GM19099 (cell line): ENCODE data around the gene CDYL.

Experiments
- POLR2A ChIP-seq: IDR thresholded peaks from 3 replicates; pipeline ENCODE4 v1.6.1; 2011; ENCODE audit warnings: low read depth; ENCODE audit not compliant: insufficient read length; ENCODE audit errors: extremely low read depth

CDYL gene

DNA sequence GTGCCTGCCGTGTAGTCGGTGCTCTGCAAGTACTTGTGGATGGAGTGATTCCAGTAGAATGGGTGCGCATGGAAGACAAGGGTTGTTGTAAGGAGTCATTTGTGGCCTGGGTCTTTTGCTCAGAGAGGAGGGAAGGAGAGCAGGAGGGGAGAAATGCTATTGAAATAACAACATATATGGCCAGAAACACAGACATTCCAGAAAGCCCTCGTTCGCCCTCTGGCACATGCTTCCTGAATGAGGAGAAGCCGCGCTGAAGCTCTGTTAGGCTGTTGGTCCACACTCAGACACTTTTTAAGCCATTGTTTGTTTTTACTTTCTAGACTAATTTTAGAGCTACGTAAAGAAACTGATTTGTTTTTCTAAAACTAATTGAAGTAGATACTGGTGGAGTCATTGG lies 120.2 kb downstream of the CDYL start:
- TF ChIP-seq POLR2A: no peak

DNA sequence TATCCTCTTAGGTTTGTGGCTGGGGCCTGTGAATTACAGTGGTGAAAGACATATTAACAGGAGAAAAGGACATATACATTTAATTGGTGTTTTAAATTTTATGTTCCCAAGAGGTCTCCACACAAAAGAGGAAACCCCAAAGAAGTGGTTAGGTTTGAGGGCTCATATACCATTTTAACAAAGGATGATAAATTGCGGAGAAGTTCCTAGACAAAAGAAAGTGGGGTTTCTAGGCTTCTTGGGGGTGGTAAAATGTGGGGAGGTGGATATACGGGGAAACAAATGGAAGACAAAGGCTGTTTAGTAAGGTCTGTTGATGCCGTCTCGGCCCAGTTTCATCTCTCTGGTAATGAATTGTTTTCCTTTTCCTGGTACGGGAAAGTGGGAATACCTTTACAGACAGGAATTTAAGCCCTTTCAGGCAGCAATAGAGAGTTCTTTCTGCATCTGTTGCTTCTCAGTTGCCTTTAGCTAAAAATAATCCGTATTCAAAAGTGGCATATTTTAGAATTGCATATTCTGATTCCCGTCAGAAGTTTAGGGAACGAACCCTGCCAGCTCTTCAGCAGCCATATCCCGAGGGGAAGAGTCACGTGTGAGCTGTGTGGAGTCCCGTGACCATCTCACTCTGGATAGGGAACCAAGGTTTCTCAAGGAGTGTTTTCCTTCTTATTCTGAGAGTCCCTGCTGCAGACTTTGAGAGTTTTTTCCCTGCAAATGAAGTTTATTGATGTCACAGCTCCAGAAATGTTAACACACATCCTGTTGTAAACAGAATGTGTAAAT lies 123.2 kb downstream of the CDYL start:
- TF ChIP-seq POLR2A: no peak

DNA sequence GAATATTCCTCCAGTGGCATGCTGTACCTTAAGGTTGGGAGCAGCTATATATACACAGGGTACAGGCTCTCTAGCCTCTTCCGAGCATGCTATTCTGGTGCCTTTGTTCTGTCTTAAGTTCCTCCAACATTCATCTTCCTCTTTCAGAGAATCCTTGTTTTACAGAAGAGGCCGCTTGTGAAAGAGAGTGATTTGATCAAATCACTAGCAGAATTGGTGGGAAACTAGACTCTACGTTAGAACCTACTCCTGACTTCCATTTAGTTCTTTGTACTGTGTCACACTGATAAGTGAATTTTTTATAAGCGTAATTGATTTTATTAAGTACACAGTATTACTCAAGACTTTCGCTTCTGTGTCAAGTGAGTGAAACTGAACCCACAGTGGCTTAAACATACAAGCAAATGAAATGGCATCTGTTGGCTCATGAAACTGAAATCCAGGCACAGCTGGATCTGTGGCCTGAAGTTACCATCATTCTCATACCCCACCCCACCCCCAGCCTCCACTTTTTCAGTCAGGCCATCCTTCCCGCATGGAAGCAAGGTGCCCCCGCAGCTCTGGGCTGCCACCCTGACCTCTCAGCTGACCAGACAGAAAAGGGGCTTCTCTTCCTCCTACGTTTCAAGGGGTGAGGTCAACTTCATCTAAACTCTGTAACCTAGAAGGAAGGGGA lies 125.3 kb downstream of the CDYL start:
- no peak for TF ChIP-seq POLR2A

DNA sequence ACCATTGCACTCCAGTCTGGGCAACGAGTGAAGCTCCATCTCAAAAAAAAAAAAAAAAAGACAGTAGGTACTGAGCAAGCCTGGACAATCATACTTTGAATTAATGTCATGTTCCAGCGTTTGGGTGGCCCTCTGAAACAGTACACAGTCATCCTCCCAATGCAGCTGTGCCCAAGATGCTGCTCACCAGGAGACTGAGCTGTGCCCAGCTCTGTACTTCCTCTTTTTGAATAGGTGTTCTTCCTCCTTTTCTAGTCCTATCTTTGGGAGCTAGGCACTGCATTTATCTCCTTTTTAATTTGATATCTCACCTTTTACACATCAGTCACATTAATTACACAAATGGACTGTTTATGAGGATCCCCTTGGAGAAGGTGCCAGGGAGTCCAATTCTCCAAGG lies 126.2 kb downstream of the CDYL start:
- no peak for TF ChIP-seq POLR2A

DNA sequence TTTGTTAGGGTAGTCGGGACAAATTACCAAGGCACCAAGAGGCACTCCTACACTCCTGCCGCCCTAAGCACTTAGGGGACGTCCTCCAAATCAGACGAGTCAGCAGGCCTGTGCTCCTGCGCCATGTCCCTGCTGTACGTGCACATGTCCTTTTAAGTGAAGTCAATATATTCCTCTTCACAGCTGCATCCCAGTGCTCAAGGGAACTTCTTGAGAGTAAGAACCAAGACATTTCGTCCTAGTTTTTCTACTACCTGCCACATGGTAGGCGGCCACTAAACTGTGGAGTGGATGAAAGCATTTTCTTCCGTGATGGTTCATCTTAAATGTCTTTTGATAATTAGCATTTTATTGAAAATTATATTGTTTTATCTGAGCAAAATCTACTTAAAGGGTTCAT lies 126.9 kb downstream of the CDYL start:
- no peak for TF ChIP-seq POLR2A

DNA sequence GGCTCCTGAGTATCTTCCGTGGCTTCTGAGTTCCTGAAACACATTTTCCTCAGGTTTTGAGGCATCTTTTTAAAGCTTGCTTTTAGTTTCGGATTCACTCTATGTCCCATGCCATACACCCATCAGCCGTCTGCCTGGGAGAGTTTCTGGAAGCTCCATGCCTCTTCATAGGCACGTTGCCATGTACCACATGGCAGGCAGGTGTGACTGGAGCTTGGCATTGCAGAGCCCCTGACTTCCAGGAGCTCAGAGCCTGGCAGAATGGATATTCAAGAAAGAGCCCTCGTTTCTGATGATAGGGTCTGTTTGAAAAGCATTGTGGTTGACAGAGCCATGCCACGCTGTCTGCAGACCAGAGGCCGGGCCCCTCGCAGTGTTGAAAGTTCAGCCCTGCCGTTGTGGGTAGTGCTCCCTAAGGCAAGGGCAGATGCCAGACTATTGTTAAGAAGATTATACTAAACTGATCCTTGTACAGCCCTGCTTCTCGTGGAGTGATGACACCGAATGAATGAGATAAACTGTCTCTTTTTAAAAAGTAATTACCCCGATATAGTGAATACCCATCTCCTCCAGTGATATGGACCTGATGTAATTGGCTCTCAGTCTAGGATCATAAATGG lies 127.7 kb downstream of the CDYL start:
- no peak for TF ChIP-seq POLR2A

DNA sequence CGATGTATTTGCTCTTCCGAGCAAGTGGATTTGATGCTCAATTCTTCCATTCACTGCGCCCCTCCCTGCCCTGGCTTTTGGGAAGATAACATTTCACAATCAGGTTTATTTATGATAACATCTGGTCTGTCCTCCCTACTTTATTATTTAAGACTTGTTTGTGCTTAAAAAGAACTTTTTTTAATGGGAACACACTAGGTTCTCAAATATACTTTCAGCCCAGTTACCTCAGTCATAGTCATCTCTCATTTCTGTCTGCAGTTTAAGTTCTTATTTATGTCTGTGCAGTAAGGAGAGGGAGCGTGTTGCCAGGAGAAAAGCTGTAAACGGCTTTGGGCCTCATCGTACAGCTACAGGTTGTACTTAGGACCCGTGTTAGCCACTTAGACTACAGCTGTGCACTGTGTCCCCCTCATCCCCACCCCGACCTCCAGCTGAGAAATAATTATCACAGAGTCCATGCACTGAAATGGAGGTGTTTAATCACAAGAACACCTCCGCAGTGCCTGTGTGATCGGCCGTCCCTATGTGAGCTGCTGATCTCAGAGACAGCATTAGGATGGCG lies 128.3 kb downstream of the CDYL start:
- no peak for TF ChIP-seq POLR2A

DNA sequence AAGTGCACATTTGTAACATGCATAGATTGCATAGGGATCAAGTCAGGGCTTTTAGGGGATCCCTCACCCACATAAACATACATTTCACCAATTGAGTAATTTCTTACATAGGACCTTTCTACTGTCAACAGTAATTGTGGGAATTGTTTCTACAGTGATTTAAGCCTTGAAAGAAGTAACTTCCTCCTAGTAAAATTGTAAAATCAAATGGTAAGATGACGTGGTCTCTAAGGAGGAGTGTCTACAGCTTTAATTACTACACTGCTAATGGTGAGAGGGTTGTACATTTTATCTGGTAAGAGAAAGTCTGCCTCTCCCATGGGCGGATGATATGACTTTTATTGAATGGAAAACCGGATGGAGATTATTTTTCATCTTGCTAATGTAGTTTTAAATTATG lies 129.6 kb downstream of the CDYL start:
- no peak for TF ChIP-seq POLR2A

DNA sequence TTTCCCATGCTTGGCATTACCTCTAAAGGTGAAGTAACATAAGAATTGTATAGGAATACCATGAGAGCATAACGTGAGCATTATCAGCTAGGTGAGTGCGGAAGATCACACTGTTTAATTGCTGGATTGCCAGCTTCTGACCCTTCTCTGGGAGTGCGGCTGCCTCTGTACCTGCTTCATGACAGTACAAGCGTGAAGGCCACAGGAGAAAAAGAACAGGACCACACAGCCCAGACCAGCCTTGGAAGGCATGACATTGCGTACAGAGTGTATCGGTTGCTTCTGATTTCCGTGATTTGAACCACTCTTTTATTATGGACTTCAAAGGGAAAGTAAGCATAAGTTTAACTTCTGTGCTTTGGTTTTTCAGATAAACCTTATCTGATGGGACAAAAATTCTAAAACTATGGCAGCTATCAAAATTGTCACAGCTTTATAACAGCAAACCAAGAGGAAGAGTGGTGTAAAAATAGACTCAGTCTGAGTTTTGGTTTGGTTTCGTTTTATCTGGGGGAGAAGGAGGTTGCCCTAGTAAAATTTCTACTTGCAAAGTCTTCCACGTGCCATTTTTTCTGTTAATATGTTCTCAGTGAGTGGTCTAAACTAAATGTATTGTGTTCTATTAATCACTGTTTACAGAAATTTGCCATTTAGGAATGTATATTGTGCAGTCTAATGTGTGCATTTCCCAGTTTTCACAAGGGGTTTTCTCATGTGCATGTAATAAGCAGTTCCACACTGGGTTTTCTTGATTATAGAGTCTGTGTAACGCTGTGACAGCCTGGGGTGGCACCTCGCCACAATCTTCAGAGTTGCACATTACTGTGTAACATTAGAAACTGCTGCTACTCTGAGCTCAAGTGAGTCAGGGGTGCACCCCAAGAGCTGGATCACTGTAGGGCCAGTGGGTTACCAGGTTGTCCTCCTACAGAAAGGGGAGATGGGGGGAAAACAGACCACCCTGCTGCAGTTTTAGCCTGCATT lies 130.4 kb downstream of the CDYL start:
- TF ChIP-seq POLR2A: no peak

DNA sequence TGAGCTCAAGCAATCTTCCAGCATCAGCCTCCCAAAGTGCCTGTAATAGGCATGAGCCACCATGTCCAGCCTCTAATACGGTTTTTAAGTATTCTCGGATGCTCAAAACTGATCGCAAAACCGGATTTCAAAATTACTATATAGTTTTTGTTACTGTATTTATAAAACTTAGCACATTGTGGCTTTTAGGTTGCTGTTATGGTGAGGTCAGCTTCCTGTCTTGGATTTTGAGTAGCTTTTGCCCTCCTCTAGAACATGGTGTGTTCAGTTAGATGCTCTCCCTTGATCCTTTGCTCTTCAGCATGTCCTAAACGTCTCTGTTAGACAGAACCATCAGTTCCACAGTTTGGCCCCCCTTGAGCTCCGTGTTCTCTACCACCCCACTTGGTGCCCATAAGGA lies 131.4 kb downstream of the CDYL start:
- TF ChIP-seq POLR2A: no peak

DNA sequence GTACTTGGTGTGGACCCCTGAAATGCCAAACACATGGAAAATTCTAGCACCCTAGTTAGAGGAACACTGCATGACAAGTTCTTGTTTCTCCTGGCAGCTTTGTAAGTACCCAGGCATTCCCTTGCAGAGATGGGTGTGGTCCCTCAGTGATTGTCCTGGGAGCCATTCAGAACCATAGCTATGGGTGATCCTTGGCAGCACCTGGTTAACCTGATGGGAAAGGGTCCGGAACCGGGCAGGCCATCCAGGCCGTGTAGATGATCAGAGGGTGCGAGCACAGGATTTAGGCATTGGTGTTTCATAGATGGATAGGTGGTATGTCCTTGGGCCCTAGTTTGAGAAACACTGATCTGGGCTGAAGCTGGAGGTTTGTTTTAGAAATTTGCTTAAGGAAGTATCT lies 131.9 kb downstream of the CDYL start:
- TF ChIP-seq POLR2A: no peak

DNA sequence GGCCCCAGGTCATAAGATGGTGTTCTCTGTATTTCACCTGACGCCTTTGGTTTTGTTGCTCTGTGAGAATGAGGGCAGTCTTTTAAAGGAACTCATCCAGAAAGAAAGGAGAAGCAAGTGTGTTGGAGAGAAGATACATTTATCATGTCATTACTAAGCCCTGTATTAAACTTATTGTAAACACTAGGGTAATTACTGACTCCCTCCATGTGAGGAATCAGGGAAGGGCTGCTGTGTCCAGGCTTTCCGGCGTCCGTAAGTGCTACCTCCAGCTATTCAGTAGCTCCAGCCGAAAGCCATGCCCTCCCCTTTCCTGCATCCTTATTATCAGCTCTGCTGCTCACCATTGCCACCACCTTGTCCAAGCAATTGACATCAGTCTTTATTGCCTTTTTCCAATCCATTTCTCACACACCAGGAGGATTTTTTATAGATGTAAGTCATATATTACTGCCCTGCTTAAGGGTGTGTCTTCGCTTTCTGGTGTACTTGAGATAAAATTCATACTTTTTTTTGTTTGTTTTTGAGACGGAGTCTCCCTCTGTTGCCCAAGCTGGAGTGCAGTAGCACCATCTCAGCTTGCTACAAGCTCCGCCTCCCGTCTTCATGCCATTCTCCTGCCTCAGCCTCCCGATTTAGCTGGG lies 133.0 kb downstream of the CDYL start:
- no peak for TF ChIP-seq POLR2A

DNA sequence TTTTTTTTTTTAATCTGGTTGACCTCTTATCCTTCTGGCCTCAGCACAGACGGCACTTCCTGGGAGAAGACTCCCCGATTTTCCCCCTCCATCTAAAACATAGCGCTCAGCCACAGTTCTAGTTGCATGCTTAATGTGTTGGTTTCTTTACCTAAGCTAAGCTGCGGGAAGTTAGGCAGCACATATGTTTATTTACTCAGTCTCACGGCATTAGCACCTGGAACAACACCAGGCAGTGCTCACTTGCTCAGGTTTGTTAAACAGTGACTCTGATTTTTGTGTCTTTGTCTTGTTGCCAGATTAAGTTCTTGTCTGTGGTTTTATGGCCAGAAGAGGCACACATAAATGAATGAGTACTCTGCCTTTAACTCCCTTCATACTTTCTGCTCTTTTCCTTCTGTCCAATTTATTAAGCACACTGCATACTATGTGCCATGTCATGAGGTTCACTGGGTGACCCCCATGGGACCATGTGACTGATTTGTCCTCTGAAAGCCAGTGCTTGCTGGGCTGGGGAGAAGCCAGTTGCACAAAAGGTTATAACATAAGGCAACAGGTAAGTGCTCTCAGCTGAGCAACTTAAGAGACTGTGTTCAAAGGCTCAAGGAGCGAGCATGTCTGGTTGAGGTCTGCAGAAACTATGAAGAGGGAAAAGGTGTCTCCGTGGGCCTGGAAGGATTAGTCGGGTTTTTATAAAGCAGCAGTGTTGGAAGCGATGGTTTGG lies 134.0 kb downstream of the CDYL start:
- TF ChIP-seq POLR2A: no peak
